PC-3 (cell line): ENCODE results near the gene UBL4A. TPM values are rescaled to one million over a fixed set of nuclear protein-coding genes. Genes with fewer than 3 reads are reported as not detected.

ENCODE experiments used
- ATAC-seq: fragments of 200-7000 bp; cut with Tn5 transposase; 2 replicates; pipeline ENCODE4 v1.9.1; 2020; ENCODE audit warnings: mild to moderate bottlenecking, moderate library complexity
- BruUV-seq: library from RNA; stranded (reverse); fragments of 400-500 nt; replicated peaks from 2 replicates; lab custom pipeline; 2021; lab: Mats Ljungman, UMichigan
- CTCF ChIA-PET: fragments of 300-600 bp; sonication (Branson Sonifier 250); formaldehyde crosslinking; loops from one replicate; lab custom pipeline; 2022; ENCODE audit warnings: antibody characterized with exemption; lab: Charles Lee
- POLR2A ChIA-PET: fragments of 300-600 bp; sonication (Branson Sonifier 250); formaldehyde crosslinking; loops from one replicate; lab custom pipeline; 2022; ENCODE audit warnings: antibody characterized with exemption; ENCODE audit not compliant: unreplicated experiment; lab: Charles Lee
- DNase-seq: peaks from one replicate; pipeline ENCODE4 v3.0.0-alpha.2; 2015
- H2AFZ ChIP-seq: fragments of 300-600 bp; sonication (generic); 2 replicates; pipeline ENCODE4 v1.6.0; 2016; ENCODE audit warnings: antibody characterized with exemption, low read length
- H3F3A ChIP-seq: fragments of 300-600 bp; sonication (generic); one replicate; pipeline ENCODE4 v1.6.0; 2017; ENCODE audit warnings: antibody characterized with exemption, low read length, control low read depth, mild to moderate bottlenecking; ENCODE audit not compliant: unreplicated experiment
- H3K27ac ChIP-seq: fragments of 300-600 bp; sonication (generic); 2 replicates; pipeline ENCODE4 v1.5.1; 2016; ENCODE audit warnings: mild to moderate bottlenecking, low read length
- H3K27me3 ChIP-seq: fragments of 300-600 bp; sonication (generic); 2 replicates; pipeline ENCODE4 v1.6.1; 2016; ENCODE audit warnings: low read length, mixed read lengths
- H3K36me3 ChIP-seq: fragments of 300-600 bp; sonication (generic); 2 replicates; pipeline ENCODE4 v1.6.1; 2016; ENCODE audit warnings: low read depth, mixed run types, low read length, mixed read lengths
- H3K4me1 ChIP-seq: fragments of 300-600 bp; sonication (generic); 2 replicates; pipeline ENCODE4 v1.5.1; 2016; ENCODE audit warnings: low read length; ENCODE audit not compliant: insufficient read depth
- H3K4me2 ChIP-seq: fragments of 300-600 bp; sonication (generic); 2 replicates; pipeline ENCODE4 v1.6.0; 2016; ENCODE audit warnings: low read length
- H3K4me3 ChIP-seq: fragments of 300-600 bp; sonication (generic); 2 replicates; pipeline ENCODE4 v1.5.1; 2016; ENCODE audit warnings: mild to moderate bottlenecking, low read length, mixed read lengths
- H3K79me2 ChIP-seq: fragments of 300-600 bp; sonication (generic); 2 replicates; pipeline ENCODE4 v1.6.1; 2017; ENCODE audit warnings: low read length, mixed read lengths
- H3K9ac ChIP-seq: fragments of 300-600 bp; sonication (generic); 2 replicates; pipeline ENCODE4 v1.6.0; 2016; ENCODE audit warnings: mild to moderate bottlenecking, low read length
- H3K9me2 ChIP-seq: fragments of 300-600 bp; sonication (generic); replicated peaks from 2 replicates; pipeline ENCODE4 v1.6.1; 2016; ENCODE audit warnings: mixed run types, low read length, mixed read lengths
- H3K9me3 ChIP-seq: fragments of 300-600 bp; sonication (generic); 2 replicates; pipeline ENCODE4 v1.6.1; 2016; ENCODE audit warnings: low read length, mixed read lengths
- H4K20me1 ChIP-seq: fragments of 300-600 bp; sonication (generic); 2 replicates; pipeline ENCODE4 v1.6.1; 2016; ENCODE audit warnings: low read length, mixed read lengths
- CTCF ChIP-seq: fragments of 300-600 bp; sonication (generic); conservative IDR thresholded peaks from 2 replicates; pipeline ENCODE4 v1.5.1; 2017; ENCODE audit warnings: antibody characterized with exemption, low read depth, mild to moderate bottlenecking, low read length
- EZH2 ChIP-seq: fragments of 300-600 bp; sonication (generic); IDR thresholded peaks from one replicate; pipeline ENCODE4 v1.6.1; 2017; ENCODE audit warnings: antibody characterized with exemption, mild to moderate bottlenecking, low read length; ENCODE audit not compliant: unreplicated experiment
- EZH2phosphoT487 ChIP-seq: fragments of 300-600 bp; sonication (generic); IDR thresholded peaks from 2 replicates; pipeline ENCODE4 v1.6.1; 2018; ENCODE audit warnings: mild to moderate bottlenecking, antibody characterized with exemption, low read length, borderline replicate concordance
- intact Hi-C: fragments of 100-400 bp; cut with micrococcal nuclease; formaldehyde crosslinking; loops from 2 replicates; pipeline ENCODE4 v1.9.0; 2023
- total RNA-seq: library from RNA; depleted of rRNA; stranded (reverse); fragments of >200 nt; gene quantifications from 2 replicates; pipeline ENCODE4 v1.2.3, GENCODE V29; 2014

Gene UBL4A
- total RNA-seq, 1 experiment from 2014 or later, result 92.3 TPM

- no peak overlapping the region for H3K9ac ChIP-seq
- 0 out of 2 replicates have a peak overlapping the region, but pooled peaks have one; percentile 69 for H3K27ac ChIP-seq
- H3K79me2 ChIP-seq, result no peaks in the 10 kb centered on the region
- no peaks in the 10 kb centered on the region for H3K27me3 ChIP-seq
- TF ChIP-seq EZH2 (no peak), CTCF (no peak), EZH2phosphoT487 (no peak)
- H3F3A ChIP-seq, result no peaks in the 10 kb centered on the region
- ChIA-PET CTCF (no interaction called here), POLR2A (no interaction called here)
- intact Hi-C loops, result no loop called here
- 0 out of 2 replicates have a peak, but pooled peaks cover 3% of the 10 kb centered on the region for H3K36me3 ChIP-seq
- H2AFZ ChIP-seq, result no peak overlapping the region
- ATAC-seq (no peak), DNase-seq (no peak)
- H3K4me3 ChIP-seq, result no peak overlapping the region
- H3K4me1 ChIP-seq, result peaks cover 18% of the 10 kb centered on the region
- BruUV-seq, result TSS peak; percentile 47
- H4K20me1 ChIP-seq, result no peaks in the 10 kb centered on the region
- peak overlapping the region; percentile 54; the same call in 1 of the 2 replicates for H3K4me2 ChIP-seq
- H3K9me2 ChIP-seq, result no peaks in the 10 kb centered on the region
- no peaks in the 10 kb centered on the region for H3K9me3 ChIP-seq
Observed at GRCh38 chrX:154506483-154507332, 20.3 kb upstream of the UBL4A start.

- peak; percentile 76 for DNase-seq
- no peaks in the 10 kb centered on the region for H3F3A ChIP-seq
- H3K4me3 ChIP-seq, result no peak overlapping the region
- intact Hi-C loops, result no loop called here
- ATAC-seq, result peak; percentile 97
- no peaks in the 10 kb centered on the region for H3K79me2 ChIP-seq
- H3K27ac ChIP-seq, result peak overlapping the region; percentile 69
- peaks cover 18% of the 10 kb centered on the region for H3K4me1 ChIP-seq
- no peaks in the 10 kb centered on the region for H3K9me3 ChIP-seq
- no peaks in the 10 kb centered on the region for H3K9me2 ChIP-seq
- no peaks in the 10 kb centered on the region for H3K27me3 ChIP-seq
- ChIA-PET CTCF (interaction anchor here (0.6 kb wide), 1 partner anchor 34 kb away, joined by 9 read pairs; no protein-coding TSS in a partner anchor), POLR2A (no interaction called here)
- BruUV-seq, result no TSS peak
- TF ChIP-seq EZH2phosphoT487 (no peak), CTCF (no peak), EZH2 (no peak)
- H3K4me2 ChIP-seq, result peak overlapping the region; percentile 54; the same call in 1 of the 2 replicates
- no peaks in the 10 kb centered on the region for H4K20me1 ChIP-seq
- peak overlapping the region; percentile 30; the same call in 1 of the 2 replicates for H3K9ac ChIP-seq
- 0 out of 2 replicates have a peak, but pooled peaks cover 3% of the 10 kb centered on the region for H3K36me3 ChIP-seq
- no peak overlapping the region for H2AFZ ChIP-seq
Observed at GRCh38 chrX:154505734-154506133, 19.3 kb upstream of the UBL4A start.

- POLR2A ChIA-PET, result no interaction called here
- CTCF ChIA-PET, result no interaction called here
- Histone ChIP-seq H3K27me3 (no peaks in the 10 kb centered on the region), H3K9ac (no peak overlapping the region), H3K9me2 (no peaks in the 10 kb centered on the region), H3K4me2 (no peak overlapping the region), H3K79me2 (no peaks in the 10 kb centered on the region), H3K9me3 (no peaks in the 10 kb centered on the region), H3F3A (no peaks in the 10 kb centered on the region), H2AFZ (no peak overlapping the region), H3K4me1 (peaks cover 18% of the 10 kb centered on the region), H3K4me3 (no peak overlapping the region), H3K27ac (no peak overlapping the region), H3K36me3 (no peaks in the 10 kb centered on the region), H4K20me1 (no peaks in the 10 kb centered on the region)
- intact Hi-C loops, result no loop called here
- ATAC-seq (no peak), DNase-seq (no peak)
- TF ChIP-seq EZH2 (no peak), EZH2phosphoT487 (no peak), CTCF (no peak)
- no TSS peak for BruUV-seq
Observed at GRCh38 chrX:154502989-154503388, 16.6 kb upstream of the UBL4A start.
